Activated T-cell treated with anti-CD3 and anti-CD28 coated beads for 48 hours (primary cell): ENCODE results near the gene TESK1.
A peak's percentile ranks its signal among the peaks of the same experiment; 100 is the strongest.
"Not testable (repeated sequence)": the region's sequence is repeated elsewhere in the genome, so short reads cannot be mapped to it uniquely, and the experiment has no call there.

Experiments used
- DNase-seq: peaks from one replicate; pipeline ENCODE4 v3.0.0-alpha.2; 2020; ENCODE audit warnings: low read depth

The TESK1 gene

GRCh38 chr9:35579659-35580227 is 25.3 kb upstream of the TESK1 start:
- DNase-seq: not testable (repeated sequence)

DNA sequence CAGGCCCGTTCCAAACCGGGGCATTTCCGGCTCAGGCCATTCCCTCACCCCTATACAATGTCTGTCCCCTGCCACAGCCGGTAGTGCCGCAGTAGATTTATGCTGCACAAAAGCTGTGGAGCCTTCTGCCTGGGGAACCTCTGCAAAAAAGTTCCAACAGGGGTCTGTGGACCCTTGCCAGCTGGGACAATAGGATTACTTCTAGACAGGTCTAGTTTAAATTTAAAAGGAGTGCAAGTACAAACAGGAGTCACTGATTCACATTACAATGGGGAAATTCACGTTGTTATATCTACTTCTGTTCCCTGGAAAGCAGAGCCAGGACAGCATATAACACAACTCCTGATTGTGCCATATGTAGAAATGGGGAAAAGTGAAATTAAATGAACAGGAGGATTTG is 21.5 kb upstream of the TESK1 start:
- DNase-seq: not testable (repeated sequence)

DNA sequence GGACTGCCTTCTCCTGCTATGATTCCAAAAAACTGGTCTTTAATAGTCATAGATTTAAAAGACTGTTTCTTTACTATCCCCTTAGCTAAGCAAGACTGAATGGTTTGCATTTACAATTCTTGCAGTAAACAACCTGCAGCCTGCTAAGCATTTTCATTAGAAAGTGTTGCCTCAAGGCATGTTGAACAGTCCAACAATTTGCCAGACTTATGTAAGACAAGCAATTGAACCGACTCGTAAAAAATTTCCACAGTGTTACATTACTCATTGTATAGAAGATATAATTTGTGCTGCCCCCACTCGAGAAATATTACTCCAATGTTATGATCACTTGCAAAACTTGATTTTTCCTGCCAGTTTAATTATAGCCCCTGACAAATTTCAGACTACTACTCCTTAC is 20.4 kb upstream of the TESK1 start:
- DNase-seq: not testable (repeated sequence)

DNA sequence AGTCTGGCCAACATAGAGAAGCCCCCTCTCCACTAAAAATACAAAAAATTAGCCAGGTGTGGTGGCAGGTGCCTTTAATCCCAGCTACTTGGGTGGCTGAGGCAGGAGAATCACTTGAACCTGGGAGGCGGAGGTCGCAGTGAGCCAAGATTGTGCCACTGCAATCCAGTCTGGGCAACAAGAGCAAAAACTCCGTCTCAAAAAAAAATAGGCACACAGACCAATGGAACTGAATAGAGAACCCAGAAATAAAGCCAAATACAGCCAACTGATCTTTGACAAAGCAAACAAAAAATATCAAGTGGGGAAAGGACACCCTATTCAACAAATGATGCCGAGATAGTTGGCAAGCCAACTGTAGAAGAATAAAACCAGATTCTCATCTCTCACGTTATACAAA is 16.6 kb upstream of the TESK1 start:
- DNase-seq: not testable (repeated sequence)

- DNase-seq: no peak
These were observed 11.5 kb upstream of the TESK1 start for GRCh38 chr9:35593581-35593980.

- DNase-seq: no peak
These were observed 10.6 kb upstream of the TESK1 start for GRCh38 chr9:35594471-35594870.

GRCh38 chr9:35596907-35597306 is 8.2 kb upstream of the TESK1 start:
- DNase-seq: not testable (repeated sequence)

GRCh38 chr9:35598866-35599590 is 6.0 kb upstream of the TESK1 start:
- DNase-seq: no peak

- no peak for DNase-seq
These were observed 5.1 kb upstream of the TESK1 start for GRCh38 chr9:35599763-35600604.

GRCh38 chr9:35603506-35603985 is 1.5 kb upstream of the TESK1 start:
- DNase-seq: no peak

DNA sequence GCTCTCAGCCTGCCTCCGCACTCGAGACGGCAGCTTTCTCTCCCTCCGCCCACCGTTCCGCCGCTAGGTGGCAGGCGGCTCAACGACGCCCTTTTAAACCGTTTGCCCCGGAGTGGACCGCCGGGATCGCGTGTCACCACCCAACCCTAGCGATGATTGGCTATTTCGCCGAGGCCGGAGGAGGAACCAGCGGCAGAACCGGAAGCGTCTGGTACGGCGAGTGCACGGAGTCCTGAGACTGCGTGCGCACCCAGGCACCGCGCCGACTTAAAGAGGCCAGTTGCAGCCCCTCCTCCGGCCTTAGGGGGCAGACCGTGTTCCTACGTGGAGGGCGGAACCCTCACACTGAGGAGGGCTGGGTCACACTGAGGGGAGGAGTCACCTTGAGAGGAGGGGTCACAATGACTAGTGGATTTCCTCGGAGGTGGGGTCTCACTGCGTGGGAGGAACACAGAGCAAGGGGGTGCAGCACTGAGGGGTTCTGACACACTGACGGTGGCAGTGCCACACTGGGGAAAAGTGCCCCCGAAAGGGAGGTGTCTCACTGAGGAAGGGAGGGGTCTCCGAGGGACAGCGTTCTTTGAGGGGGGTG is 980 bp upstream of the TESK1 start:
- DNase-seq: peak; percentile 99

GRCh38 chr9:35605351-35606137 is 482 bp downstream of the TESK1 start:
- DNase-seq: no peak

DNA sequence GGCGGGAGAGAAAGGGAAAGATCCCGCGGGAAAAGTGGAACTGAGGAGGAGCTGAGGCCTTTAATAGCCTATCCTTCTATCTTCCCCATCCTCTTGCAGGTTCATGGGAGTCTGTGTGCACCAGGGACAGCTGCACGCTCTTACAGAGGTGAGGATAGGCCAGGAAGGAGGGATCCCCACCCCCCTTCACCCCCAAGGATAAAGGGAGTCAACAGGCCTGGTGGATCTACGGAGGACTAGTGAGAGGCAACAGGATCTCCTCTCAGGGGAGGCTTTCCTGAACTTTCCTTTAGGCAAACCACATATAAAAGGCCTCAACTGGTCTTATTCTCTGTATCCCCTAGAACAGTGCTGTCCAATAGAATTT is 1.1 kb downstream of the TESK1 start:
- DNase-seq: no peak

- DNase-seq: no peak
These were observed 1.7 kb downstream of the TESK1 start for GRCh38 chr9:35606726-35607125.

DNA sequence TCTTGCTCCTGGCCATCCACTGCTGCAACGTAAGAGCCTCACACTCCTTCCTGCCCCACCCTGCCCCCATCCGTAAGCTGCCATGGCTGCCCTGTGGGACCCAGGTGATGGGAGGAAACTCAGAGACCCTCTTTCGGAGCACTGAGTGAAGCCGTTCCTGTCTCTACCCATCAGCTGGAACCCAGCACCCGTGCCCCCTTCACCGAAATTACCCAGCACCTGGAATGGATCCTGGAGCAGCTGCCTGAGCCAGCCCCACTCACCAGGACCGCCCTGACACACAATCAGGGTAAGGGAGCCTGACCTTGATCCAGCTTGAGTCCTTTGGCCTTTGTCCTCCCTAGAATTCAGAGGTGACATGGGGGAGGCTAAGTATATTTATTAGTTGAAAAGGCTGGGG is 3.2 kb downstream of the TESK1 start:
- no peak for DNase-seq

DNA sequence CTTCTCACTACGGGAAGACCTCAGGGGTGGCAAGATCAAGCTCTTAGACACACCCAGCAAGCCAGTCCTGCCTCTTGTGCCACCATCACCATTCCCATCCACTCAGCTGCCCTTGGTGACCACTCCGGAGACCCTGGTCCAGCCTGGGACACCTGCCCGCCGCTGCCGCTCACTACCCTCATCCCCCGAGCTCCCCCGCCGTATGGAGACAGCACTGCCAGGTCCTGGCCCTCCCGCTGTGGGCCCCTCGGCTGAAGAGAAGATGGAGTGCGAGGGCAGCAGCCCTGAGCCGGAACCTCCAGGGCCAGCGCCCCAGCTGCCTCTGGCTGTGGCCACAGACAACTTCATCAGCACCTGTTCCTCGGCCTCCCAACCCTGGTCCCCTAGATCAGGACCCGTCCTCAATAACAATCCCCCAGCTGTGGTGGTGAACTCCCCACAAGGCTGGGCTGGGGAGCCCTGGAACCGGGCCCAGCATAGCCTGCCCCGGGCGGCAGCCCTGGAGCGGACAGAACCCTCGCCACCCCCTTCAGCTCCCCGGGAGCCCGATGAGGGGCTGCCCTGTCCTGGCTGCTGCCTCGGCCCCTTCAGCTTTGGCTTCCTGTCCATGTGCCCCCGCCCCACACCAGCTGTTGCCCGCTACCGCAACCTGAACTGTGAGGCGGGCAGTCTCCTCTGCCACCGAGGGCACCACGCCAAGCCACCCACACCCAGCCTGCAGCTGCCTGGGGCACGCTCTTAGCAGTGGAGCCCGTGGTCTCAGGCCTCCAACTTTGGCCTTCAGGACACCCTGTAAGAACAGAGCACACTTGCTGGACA is 4.1 kb downstream of the TESK1 start:
- DNase-seq: no peak

GRCh38 chr9:35609820-35610163 is 4.7 kb downstream of the TESK1 start:
- no peak for DNase-seq

DNA sequence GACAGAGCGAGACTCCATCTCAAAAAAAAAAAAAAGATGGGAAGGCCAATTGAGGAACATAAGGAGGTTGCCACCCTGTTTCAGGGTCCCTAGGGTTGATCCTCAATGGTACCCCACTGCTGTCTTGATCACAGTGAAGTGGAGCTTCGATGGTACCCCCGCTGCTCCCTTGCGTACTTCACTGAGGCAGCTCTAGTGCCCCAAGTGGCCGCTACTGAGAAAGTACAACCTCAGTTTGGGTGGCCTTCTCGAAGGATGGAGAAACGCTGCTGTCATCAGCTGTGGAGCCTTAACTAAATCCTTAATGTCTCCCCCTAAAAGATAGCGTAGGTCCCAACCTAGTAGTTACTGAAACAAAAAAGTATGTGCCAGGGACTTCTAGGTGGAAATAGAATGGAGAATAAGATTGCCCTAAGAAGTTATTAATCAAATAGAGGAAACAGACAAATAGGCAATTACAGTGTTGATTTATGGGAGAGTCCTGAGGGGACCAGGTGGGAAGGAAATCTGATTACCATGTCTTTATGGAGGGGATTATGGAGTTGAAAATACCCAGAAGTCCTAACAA is 6.3 kb downstream of the TESK1 start:
- no peak for DNase-seq

- not testable (repeated sequence) for DNase-seq
These were observed 7.0 kb downstream of the TESK1 start for GRCh38 chr9:35612066-35612465.

DNA sequence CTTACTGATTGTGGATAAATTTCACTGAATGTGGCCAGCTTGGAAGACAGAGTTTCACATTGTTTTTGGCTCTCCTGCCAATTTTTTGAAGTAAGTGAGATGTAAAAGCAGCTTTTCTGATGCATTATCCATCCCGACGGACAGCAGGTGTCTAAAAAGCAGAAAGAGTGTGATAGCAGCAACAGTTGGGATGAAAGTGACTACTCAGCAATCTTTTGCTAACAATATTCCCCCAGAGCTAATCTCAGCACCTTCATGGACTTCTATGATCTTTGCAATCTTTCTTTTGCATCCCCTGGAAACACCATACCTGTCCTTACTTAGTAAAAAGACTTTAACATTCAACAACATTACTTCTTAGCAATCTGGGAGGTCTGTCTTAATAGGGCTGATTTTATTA is 7.8 kb downstream of the TESK1 start:
- no peak for DNase-seq
